Breast epithelium (tissue), 3 donors: ENCODE measurements around the gene VEZT.

Source experiments
- POLR2A ChIP-seq: fragments of 450-650 bp; IDR thresholded peaks from one replicate; pipeline ENCODE4 v1.6.1; 2016; ENCODE audit warnings: antibody characterized with exemption, mild to moderate bottlenecking, moderate library complexity
- TF ChIP-seq, protein P1 (sequence below), 3 donors: fragments of 450-650 bp; IDR thresholded peaks; one replicate each; pipeline ENCODE4 v1.5.1; 2016 to 2017; ENCODE audit warnings: antibody characterized with exemption in 3 of 3, mild to moderate bottlenecking in 3 of 3, moderate library complexity in 3 of 3

DNA sequence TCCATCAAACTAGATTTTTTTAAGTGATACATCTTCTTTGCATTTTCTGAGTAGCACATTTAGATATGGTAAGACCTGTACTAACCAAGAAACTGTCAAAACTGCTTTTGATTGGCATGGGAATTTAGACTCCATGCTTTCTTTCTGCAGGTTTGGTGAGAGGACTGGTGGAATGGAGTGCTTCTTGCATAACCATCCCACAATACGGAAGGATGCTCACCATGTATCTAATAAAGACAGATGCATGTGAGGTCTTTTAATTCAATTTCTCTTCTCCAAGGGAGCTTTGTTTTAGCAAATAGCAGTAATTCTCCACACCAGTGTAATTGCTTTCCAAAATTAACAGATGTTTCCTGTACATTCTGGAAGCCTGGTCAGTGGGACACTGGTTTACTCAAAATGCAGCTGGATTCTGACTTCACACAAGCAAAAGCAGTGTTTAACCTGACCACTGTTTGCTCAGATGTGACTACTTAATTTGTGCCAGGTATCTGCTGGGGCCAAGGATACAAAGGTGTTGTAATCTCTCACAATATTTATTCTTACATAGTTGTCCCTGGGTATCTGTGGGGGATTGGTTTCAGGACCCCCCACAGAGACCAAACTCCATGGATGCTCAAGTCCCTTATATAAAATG lies 26.4 kb upstream of the VEZT start:
- TF ChIP-seq, protein P1, sequence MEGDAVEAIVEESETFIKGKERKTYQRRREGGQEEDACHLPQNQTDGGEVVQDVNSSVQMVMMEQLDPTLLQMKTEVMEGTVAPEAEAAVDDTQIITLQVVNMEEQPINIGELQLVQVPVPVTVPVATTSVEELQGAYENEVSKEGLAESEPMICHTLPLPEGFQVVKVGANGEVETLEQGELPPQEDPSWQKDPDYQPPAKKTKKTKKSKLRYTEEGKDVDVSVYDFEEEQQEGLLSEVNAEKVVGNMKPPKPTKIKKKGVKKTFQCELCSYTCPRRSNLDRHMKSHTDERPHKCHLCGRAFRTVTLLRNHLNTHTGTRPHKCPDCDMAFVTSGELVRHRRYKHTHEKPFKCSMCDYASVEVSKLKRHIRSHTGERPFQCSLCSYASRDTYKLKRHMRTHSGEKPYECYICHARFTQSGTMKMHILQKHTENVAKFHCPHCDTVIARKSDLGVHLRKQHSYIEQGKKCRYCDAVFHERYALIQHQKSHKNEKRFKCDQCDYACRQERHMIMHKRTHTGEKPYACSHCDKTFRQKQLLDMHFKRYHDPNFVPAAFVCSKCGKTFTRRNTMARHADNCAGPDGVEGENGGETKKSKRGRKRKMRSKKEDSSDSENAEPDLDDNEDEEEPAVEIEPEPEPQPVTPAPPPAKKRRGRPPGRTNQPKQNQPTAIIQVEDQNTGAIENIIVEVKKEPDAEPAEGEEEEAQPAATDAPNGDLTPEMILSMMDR (IDR thresholded peaks at IDR 0.05): no peak
- no peak for TF ChIP-seq POLR2A
